HEK293 (cell line): ENCODE data around the gene PHEX.

Experiments used
- YY1 ChIP-seq: fragments of 450-650 bp; formaldehyde crosslinking; IDR thresholded peaks from 2 replicates; pipeline ENCODE4 v1.5.1; 2018; ENCODE audit warnings: missing biosample characterization, missing genetic modification characterization
- TF ChIP-seq, protein P1 (sequence below): fragments of 450-650 bp; formaldehyde crosslinking; IDR thresholded peaks from 2 replicates; pipeline ENCODE4 v1.5.1; 2016; ENCODE audit warnings: missing biosample characterization, missing genetic modification characterization

DNA sequence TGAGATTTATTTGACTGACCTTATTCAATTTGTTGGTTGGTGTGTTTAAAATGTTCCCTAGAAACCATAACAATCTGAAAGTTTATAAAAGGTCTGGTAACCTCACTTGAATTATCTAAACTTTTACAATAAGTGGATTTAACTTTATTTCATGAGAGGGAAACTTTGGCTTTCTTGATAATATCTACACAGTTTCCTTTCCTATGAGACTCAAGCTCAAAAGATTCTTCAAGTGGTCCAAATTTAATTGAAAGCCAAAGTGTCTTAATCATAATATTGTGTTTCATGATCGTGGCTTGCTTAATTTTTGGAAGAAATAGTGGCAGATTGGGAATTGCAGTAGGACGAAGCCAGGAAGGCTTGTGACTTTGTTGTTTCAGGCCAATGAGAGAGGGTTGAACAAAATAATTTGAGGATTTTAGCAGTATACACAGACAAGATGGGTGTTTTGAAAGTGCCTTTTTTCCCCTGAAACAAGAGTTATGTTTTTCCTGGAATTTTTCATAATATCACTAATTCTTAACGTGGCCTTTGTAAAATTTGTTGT is 55.0 kb downstream of the PHEX start:
- TF ChIP-seq, protein P1, sequence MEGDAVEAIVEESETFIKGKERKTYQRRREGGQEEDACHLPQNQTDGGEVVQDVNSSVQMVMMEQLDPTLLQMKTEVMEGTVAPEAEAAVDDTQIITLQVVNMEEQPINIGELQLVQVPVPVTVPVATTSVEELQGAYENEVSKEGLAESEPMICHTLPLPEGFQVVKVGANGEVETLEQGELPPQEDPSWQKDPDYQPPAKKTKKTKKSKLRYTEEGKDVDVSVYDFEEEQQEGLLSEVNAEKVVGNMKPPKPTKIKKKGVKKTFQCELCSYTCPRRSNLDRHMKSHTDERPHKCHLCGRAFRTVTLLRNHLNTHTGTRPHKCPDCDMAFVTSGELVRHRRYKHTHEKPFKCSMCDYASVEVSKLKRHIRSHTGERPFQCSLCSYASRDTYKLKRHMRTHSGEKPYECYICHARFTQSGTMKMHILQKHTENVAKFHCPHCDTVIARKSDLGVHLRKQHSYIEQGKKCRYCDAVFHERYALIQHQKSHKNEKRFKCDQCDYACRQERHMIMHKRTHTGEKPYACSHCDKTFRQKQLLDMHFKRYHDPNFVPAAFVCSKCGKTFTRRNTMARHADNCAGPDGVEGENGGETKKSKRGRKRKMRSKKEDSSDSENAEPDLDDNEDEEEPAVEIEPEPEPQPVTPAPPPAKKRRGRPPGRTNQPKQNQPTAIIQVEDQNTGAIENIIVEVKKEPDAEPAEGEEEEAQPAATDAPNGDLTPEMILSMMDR (tag by site-specific recombination) = no peak
- TF ChIP-seq YY1 (tag by site-specific recombination) = no peak
